GM21381 (cell line): Measurements from ENCODE around the gene CAP2.

Experiments
- ATAC-seq: cut with Tn5 transposase; IDR thresholded peaks from one replicate; pipeline ENCODE4 v1.9.1; 2021; ENCODE audit warnings: mild to moderate bottlenecking, moderate library complexity; ENCODE audit not compliant: unreplicated experiment

Gene CAP2

GRCh38 chr6:17473554-17473953 lies 80.2 kb downstream of the CAP2 start:
- no peak for ATAC-seq

- ATAC-seq = no peak
Measured at GRCh38 chr6:17474289-17474688, 80.9 kb downstream of the CAP2 start.

GRCh38 chr6:17475606-17476244 lies 82.3 kb downstream of the CAP2 start:
- no peak for ATAC-seq

- no peak for ATAC-seq
Measured at GRCh38 chr6:17476511-17476910, 83.1 kb downstream of the CAP2 start.

- no peak for ATAC-seq
Measured at GRCh38 chr6:17477356-17477755, 84.0 kb downstream of the CAP2 start.

- no peak for ATAC-seq
Measured at GRCh38 chr6:17478223-17478907, 85.0 kb downstream of the CAP2 start.

GRCh38 chr6:17478946-17479345 lies 85.6 kb downstream of the CAP2 start:
- ATAC-seq = no peak

GRCh38 chr6:17480476-17480875 lies 87.1 kb downstream of the CAP2 start:
- ATAC-seq = no peak

GRCh38 chr6:17482711-17483110 lies 89.3 kb downstream of the CAP2 start:
- ATAC-seq = no peak

- no peak for ATAC-seq
Measured at GRCh38 chr6:17483391-17484016, 90.1 kb downstream of the CAP2 start.

GRCh38 chr6:17484201-17484849 lies 90.9 kb downstream of the CAP2 start:
- ATAC-seq = no peak

- ATAC-seq = no peak
Measured at GRCh38 chr6:17485181-17485580, 91.8 kb downstream of the CAP2 start.

GRCh38 chr6:17485946-17486345 lies 92.6 kb downstream of the CAP2 start:
- ATAC-seq = no peak

- ATAC-seq = no peak
Measured at GRCh38 chr6:17486680-17487079, 93.3 kb downstream of the CAP2 start.

- no peak for ATAC-seq
Measured at GRCh38 chr6:17490724-17491123, 97.3 kb downstream of the CAP2 start.

- no peak for ATAC-seq
Measured at GRCh38 chr6:17491416-17492142, 98.2 kb downstream of the CAP2 start.

- ATAC-seq = no peak
Measured at GRCh38 chr6:17492350-17492749, 99.0 kb downstream of the CAP2 start.

- no peak for ATAC-seq
Measured at GRCh38 chr6:17493286-17493685, 99.9 kb downstream of the CAP2 start.

- no peak for ATAC-seq
Measured at GRCh38 chr6:17494177-17494576, 100.8 kb downstream of the CAP2 start.

GRCh38 chr6:17494919-17495318 lies 101.5 kb downstream of the CAP2 start:
- ATAC-seq = no peak

GRCh38 chr6:17497535-17498095 lies 104.2 kb downstream of the CAP2 start:
- no peak for ATAC-seq
